K562 (cell line): ENCODE measurements around the gene ITGA3.

Experiments used
- POLR2A ChIP-seq: fragments of 450-650 bp; conservative IDR thresholded peaks from 2 replicates; pipeline ENCODE4 v1.6.1; 2016
- ZBTB34 ChIP-seq: fragments of 250-450 bp; sonication (Bioruptor Pico); IDR thresholded peaks from 2 replicates; pipeline ENCODE4 v1.8.0; 2021; ENCODE audit warnings: mild to moderate bottlenecking, moderate library complexity

GRCh38 chr17:50097926-50098325 is 42.0 kb downstream of the ITGA3 start:
- TF ChIP-seq ZBTB34 (no peak), POLR2A (no peak)
